ENCODE measurements around the gene PRKAG2. TPM values are rescaled to one million over a fixed set of nuclear protein-coding genes. Genes with fewer than 3 reads are reported as not detected.

Gene PRKAG2
- total RNA-seq, 1 donor: 42.7 TPM

DNA sequence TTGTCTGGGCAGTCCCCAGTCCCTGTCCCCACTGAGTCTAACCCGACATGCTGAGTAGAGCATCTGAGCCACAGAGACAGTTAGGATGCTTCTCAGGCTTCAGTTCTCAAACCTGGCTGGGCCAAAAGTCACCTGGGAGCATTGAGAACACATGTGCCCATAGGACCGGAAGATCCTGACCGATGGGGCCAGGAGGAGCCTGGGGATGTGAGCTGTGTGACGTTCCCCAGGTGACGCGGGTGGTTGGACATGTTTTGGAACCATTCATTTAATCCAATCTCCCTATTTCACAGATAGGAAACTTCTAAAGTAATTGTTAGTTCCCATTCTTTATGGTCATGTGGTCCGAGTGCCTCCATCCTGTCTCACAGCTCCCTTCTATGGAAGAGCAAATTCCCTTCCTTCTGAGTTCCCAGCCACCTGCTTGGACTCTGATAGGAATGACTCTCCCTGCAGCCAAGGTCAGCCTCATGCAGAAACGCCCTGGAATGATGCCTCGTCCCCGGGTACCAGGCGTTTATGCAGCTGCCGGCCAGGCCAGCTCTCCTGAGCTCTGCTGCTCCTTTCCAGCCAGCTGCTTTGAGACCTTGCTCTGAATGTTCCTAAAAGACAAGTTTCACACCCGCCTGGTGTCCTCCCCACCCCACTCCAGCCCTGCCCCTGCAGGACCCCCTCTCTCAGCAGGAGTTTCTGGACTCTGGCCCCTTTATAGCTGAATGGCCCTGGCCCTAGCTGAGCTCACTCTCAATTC lies 190.7 kb downstream of the PRKAG2 start:
- Histone ChIP-seq H3K4me3 (ENCODE audit: low read length) (no peak overlapping the region), H3K27me3 (ENCODE audit: insufficient read depth, low read length) (no peaks in the 10 kb centered on the region), H3K9me3 (ENCODE audit: low read depth, low read length) (no peaks in the 10 kb centered on the region), H3K4me1 (ENCODE audit: insufficient read depth, low read length) (no peaks in the 10 kb centered on the region)

GRCh38 chr7:151684408-151685175 lies 192.3 kb downstream of the PRKAG2 start:
- H3K4me1 ChIP-seq (ENCODE audit: insufficient read depth, low read length): peaks cover 1% of the 10 kb centered on the region
- no peaks in the 10 kb centered on the region for H3K27me3 ChIP-seq (ENCODE audit: insufficient read depth, low read length)
- H3K9me3 ChIP-seq (ENCODE audit: low read depth, low read length): no peaks in the 10 kb centered on the region
- H3K4me3 ChIP-seq (ENCODE audit: low read length): no peak overlapping the region

DNA sequence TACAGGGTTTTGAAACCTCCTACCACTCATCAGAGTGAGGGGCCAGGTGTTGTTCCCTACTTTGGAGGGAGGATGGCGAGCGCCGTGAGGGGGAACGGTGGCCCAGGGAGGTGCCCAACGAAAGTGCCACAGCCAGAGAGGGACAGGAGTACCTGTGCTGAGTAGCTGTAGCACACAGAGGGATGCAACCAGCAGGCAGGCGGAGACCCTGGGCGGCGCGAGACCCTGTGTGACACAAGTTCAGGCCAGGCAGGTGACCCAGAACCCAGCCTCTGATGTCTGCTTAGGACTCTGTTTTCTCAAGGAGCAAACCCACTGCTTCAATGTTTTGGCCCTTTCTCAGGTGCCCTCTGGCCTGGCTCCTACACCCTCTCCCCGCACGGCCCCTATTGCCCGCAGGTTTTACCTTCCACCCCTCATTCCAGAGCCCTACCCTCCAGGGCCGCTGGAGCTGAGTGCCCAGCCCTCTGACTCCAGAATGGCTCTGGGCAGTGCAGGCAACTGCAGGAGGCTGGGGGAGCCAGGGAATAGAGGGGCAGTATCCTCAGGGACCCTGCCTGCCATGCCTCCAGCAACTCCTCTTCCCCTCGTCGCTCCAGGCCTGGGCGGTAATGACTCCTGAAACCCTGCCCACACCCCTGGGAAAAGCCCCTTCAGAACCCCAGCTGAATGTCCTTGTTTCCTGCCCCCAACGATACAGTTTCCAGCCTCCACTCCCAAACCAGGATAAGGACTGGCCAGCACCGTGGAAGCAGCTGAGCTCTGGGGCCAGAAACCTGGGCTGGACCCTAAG lies 193.1 kb downstream of the PRKAG2 start:
- no peaks in the 10 kb centered on the region for H3K9me3 ChIP-seq (ENCODE audit: low read depth, low read length)

GRCh38 chr7:151682831-151683614 lies 193.9 kb downstream of the PRKAG2 start:
- Histone ChIP-seq H3K27me3 (ENCODE audit: insufficient read depth, low read length) (no peaks in the 10 kb centered on the region), H3K4me1 (ENCODE audit: insufficient read depth, low read length) (peaks cover 10% of the 10 kb centered on the region), H3K9me3 (ENCODE audit: low read depth, low read length) (no peaks in the 10 kb centered on the region), H3K4me3 (ENCODE audit: low read length) (no peak overlapping the region)

More for the DNA sequence above, 193.1 kb downstream of the PRKAG2 start:
- Histone ChIP-seq H3K4me3 (ENCODE audit: low read length) (no peak overlapping the region), H3K27me3 (ENCODE audit: insufficient read depth, low read length) (no peaks in the 10 kb centered on the region), H3K4me1 (ENCODE audit: insufficient read depth, low read length) (peaks cover 9% of the 10 kb centered on the region)

DNA sequence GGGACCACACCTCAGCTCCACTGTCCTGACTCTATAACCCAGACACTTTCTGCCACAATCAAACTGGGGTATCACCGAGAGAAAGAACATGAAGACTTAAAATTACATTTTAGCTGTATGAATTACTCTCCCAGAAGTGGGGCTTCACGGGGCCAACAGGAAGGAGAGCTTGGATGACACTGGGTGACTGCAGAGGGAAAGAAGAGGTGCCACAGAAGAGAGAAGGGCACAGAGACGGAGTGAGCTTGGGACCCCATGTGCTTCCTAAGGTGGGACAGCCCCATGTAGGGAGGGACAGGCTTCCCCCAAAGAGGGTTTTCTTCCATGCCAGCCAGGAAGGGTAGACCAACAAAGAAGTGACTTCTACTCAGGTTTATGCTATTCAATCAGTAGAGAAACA lies 195.2 kb downstream of the PRKAG2 start:
- Histone ChIP-seq H3K4me3 (ENCODE audit: low read length) (no peak overlapping the region), H3K9me3 (ENCODE audit: low read depth, low read length) (no peaks in the 10 kb centered on the region), H3K4me1 (ENCODE audit: insufficient read depth, low read length) (peaks cover 10% of the 10 kb centered on the region), H3K27me3 (ENCODE audit: insufficient read depth, low read length) (no peaks in the 10 kb centered on the region)

- no peak overlapping the region for H3K4me3 ChIP-seq (ENCODE audit: low read length)
These were observed 196.1 kb downstream of the PRKAG2 start for GRCh38 chr7:151680810-151681209.

GRCh38 chr7:151679881-151680612 lies 196.9 kb downstream of the PRKAG2 start:
- Histone ChIP-seq H3K9me3 (ENCODE audit: low read depth, low read length) (no peaks in the 10 kb centered on the region), H3K4me1 (ENCODE audit: insufficient read depth, low read length) (peaks cover 10% of the 10 kb centered on the region), H3K4me3 (ENCODE audit: low read length) (no peak overlapping the region), H3K27me3 (ENCODE audit: insufficient read depth, low read length) (no peaks in the 10 kb centered on the region)

More at GRCh38 chr7:151680810-151681209, 196.1 kb downstream of the PRKAG2 start:
- Histone ChIP-seq H3K4me1 (ENCODE audit: insufficient read depth, low read length) (peaks cover 10% of the 10 kb centered on the region), H3K9me3 (ENCODE audit: low read depth, low read length) (no peaks in the 10 kb centered on the region), H3K27me3 (ENCODE audit: insufficient read depth, low read length) (no peaks in the 10 kb centered on the region)

DNA sequence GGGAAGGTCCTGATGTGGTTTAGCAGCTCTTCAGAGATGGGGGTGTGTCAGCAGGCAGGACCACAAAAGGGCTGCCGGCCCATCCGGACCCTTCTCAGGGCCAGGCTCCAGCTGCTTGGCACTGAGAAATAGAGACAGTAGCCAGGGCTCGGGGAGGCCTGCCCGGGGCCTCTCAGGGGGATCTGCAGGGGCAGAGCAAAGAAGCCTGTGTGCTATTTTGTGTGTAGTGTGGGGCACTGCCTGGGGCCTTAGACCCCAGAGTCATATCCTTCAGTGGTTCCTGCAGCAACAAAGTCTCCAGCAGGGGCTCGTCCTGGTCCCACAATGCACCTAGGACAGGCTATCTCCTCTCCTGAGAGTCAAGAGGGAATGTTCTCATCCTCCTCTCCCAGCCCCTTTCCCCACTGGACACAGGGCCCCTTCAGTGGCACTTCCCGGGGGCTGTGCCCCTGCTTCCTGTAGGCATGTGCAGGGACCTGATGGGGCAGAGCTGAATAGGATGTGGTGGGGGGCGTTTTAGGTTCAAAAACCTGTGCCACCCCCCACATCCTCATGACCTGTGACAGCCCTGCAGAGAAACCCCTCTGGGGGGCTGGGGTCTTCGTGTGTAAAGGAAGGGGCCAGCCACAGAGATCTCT lies 197.7 kb downstream of the PRKAG2 start:
- Histone ChIP-seq H3K27me3 (ENCODE audit: insufficient read depth, low read length) (no peaks in the 10 kb centered on the region), H3K4me3 (ENCODE audit: low read length) (no peak overlapping the region), H3K9me3 (ENCODE audit: low read depth, low read length) (no peaks in the 10 kb centered on the region), H3K4me1 (ENCODE audit: insufficient read depth, low read length) (peaks cover 10% of the 10 kb centered on the region)

DNA sequence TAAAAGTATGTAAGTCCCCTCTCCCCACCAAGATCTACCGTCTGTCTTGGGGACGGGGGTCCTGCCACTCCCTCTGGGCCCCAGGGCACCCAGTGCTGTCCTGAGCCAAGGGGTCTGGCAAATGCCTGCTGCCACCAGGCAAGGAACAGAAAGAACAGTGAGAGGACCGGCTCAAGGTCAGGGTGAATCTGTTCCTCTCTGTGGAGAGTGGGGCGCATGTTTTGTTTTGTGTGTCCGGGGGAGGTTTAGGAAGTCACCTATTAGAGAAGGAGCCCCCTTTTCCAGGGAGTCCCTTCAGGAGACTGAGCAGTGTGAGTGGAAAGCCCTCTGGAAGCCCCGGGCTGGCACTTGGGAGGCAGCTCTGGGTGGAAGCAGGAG lies 198.7 kb downstream of the PRKAG2 start:
- Histone ChIP-seq H3K9me3 (ENCODE audit: low read depth, low read length) (no peaks in the 10 kb centered on the region), H3K27me3 (ENCODE audit: insufficient read depth, low read length) (no peaks in the 10 kb centered on the region), H3K4me3 (ENCODE audit: low read length) (no peak overlapping the region), H3K4me1 (ENCODE audit: insufficient read depth, low read length) (peaks cover 10% of the 10 kb centered on the region)

GRCh38 chr7:151677581-151678226 lies 199.2 kb downstream of the PRKAG2 start:
- H3K9me3 ChIP-seq (ENCODE audit: low read depth, low read length): no peaks in the 10 kb centered on the region
- H3K4me1 ChIP-seq (ENCODE audit: insufficient read depth, low read length): peaks cover 10% of the 10 kb centered on the region
- no peak overlapping the region for H3K4me3 ChIP-seq (ENCODE audit: low read length)
- no peaks in the 10 kb centered on the region for H3K27me3 ChIP-seq (ENCODE audit: insufficient read depth, low read length)

DNA sequence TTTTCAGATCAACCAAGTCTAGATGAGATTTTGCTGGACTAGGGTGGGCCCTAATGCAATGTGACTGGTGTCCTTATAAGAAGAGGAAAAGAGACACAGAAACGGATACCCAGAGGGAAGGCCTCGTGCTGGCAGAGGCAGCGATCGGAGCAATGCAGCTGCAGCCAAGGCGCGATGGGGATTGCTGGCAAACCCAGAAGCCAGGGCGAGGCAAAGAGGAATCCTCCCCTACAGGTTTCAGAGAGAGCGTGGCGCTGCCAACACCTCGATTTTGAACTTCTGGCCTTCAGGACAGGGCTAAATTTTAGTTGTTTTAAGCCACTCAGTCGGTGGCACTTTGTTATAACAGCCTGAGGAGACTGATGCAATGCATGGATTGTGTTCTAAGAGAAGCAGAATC lies 200.2 kb downstream of the PRKAG2 start:
- Histone ChIP-seq H3K27me3 (ENCODE audit: insufficient read depth, low read length) (no peaks in the 10 kb centered on the region), H3K4me1 (ENCODE audit: insufficient read depth, low read length) (peaks cover 10% of the 10 kb centered on the region), H3K4me3 (ENCODE audit: low read length) (no peak overlapping the region), H3K9me3 (ENCODE audit: low read depth, low read length) (no peaks in the 10 kb centered on the region)

GRCh38 chr7:151675196-151675920 lies 201.6 kb downstream of the PRKAG2 start:
- no peak overlapping the region for H3K4me3 ChIP-seq (ENCODE audit: low read length)

More at GRCh38 chr7:151675196-151675920, 201.6 kb downstream of the PRKAG2 start:
- Histone ChIP-seq H3K4me1 (ENCODE audit: insufficient read depth, low read length) (peaks cover 10% of the 10 kb centered on the region), H3K9me3 (ENCODE audit: low read depth, low read length) (no peaks in the 10 kb centered on the region), H3K27me3 (ENCODE audit: insufficient read depth, low read length) (no peaks in the 10 kb centered on the region)

Data from mononuclear cell (primary cell).